Adrenal gland (tissue), 19 donors: ENCODE results near the gene NLRC5. TPM values are rescaled to one million over a fixed set of nuclear protein-coding genes. Genes with fewer than 3 reads are reported as not detected.
A peak's percentile ranks its signal among the peaks of the same experiment; 100 is the strongest.

Experiments used
- DNase-seq, 7 donors: peaks; one replicate each; pipeline ENCODE4 v3.0.0-alpha.2; 2019 to 2020
- H3K27ac ChIP-seq, 5 donors: fragments of 200-600 bp; sonication (generic) in 4 of 5; 1 replicate in 3 of 5; 2 replicates in 2 of 5; pipeline versions ENCODE4 v1.5.1 to v1.8.0; 2016 to 2020; ENCODE audit warnings: mild to moderate bottlenecking in 1 of 5
- H3K27me3 ChIP-seq: fragments of 200-600 bp; 2 replicates; pipeline ENCODE4 v1.8.0; 2021
- H3K36me3 ChIP-seq, 2 donors: fragments of 200-600 bp; replicated peaks in 1 of 2; 1 replicate in 1 of 2; 2 replicates in 1 of 2; pipeline versions ENCODE4 v1.5.1 to v1.8.0; 2018 to 2022
- H3K4me1 ChIP-seq, 2 donors: fragments of 200-600 bp; replicated peaks in 1 of 2; 1 replicate in 1 of 2; 2 replicates in 1 of 2; pipeline versions ENCODE4 v1.5.1 to v1.8.0; 2018 to 2021
- H3K4me3 ChIP-seq, 4 donors: fragments of 200-600 bp; sonication (generic) in 3 of 4; one replicate each; pipeline ENCODE4 v1.5.1; 2016 to 2018
- H3K9me3 ChIP-seq, 3 donors: fragments of 200-600 bp; sonication (generic) in 1 of 3; replicated peaks in 1 of 3; 1 replicate in 2 of 3; 2 replicates in 1 of 3; pipeline versions ENCODE4 v1.5.1 to v1.8.0; 2016 to 2021
- CTCF ChIP-seq, 6 experiments: fragments of 450-650 bp in 4 of 6; fragments of 200-600 bp in 2 of 6; sonication (generic) in 1 of 6; IDR thresholded peaks; 1 replicate in 5 of 6; 2 replicates in 1 of 6; pipeline versions ENCODE4 v1.5.1 to v1.8.0; 2016 to 2021; ENCODE audit warnings: antibody characterized with exemption in 6 of 6, mild to moderate bottlenecking in 2 of 6, moderate library complexity in 1 of 6
- POLR2A ChIP-seq, 2 donors: fragments of 450-650 bp; IDR thresholded peaks; one replicate each; pipeline ENCODE4 v1.6.1; 2017; ENCODE audit warnings: antibody characterized with exemption in 2 of 2, mild to moderate bottlenecking in 2 of 2, moderate library complexity in 1 of 2
- WGBS, 4 donors: extraction: QIAGEN DNeasy Blood & Tissue Kit in 2 of 4; methylation state at CpG; one replicate each; pipeline versions ENCODE4 v1.1.5 to v1.1.7; 2013 to 2017; 5-methylcytosine and 5-hydroxymethylcytosine counted together
- intact Hi-C, 2 donors: fragments of 100-400 bp; cut with DNase I; formaldehyde crosslinking; loops; one replicate each; pipeline versions ENCODE4 v1.14.1 to v1.15.0; 2022 to 2023
- long read RNA-seq, 10 donors: library from polyadenylated mRNA in 3 of 10; unstranded in 2 of 10; stranded (forward) in 1 of 10; transcript quantifications; one replicate each; pipeline ENCODE4 v2.0.0 and lab custom pipeline, GENCODE V29; 2021 to 2026
- polyA plus RNA-seq, 3 donors: library from polyadenylated mRNA; stranded (reverse); fragments of 200-250 nt in 2 of 3; fragments of 350-450 nt in 1 of 3; fragmentation: Illumina TruSeq in 1 of 3; extraction: RNeasy Lipid Tissue Mini Kit (QIAGEN cat#74804) in 1 of 3; gene quantifications; one replicate each; pipeline ENCODE4 v1.2.3, GENCODE V29; 2013 to 2014
- total RNA-seq, 9 donors: library from RNA; depleted of rRNA in 4 of 9; stranded (reverse); fragments of >200 nt in 4 of 9; fragments of 120-200 nt in 1 of 9; fragmentation: NEBNext Ultra II Directional in 1 of 9; extraction: Animal tissue kit (Norgen Biotek cat#: 25700) in 1 of 9; gene quantifications; one replicate each; pipeline versions ENCODE4 v1.1.0 to v1.2.4, GENCODE V29; 2013 to 2023
- donor health status: healthy with polysubstance abuse.
- donor health status: Bipolar disorder and iron deficiency.
- donor health status: DM: yes; HTN: yes; CAD: no.
- donor health status: DM: no; HTN: no; CAD: no.
- donor health status: DM: no; HTN: no; CAD: no.
- donor health status: DM: yes; HTN: yes; CAD: no.

Gene NLRC5
- total RNA-seq (10 to 100 TPM in 8 of 9 donors, 1 to 10 TPM in 1; 6.0 to 44.8 (median 26.1) TPM), polyA plus RNA-seq (10 to 100 TPM; 14.7 to 89.0 (median 58.6) TPM)
- long read RNA-seq, donor 1, partial matches to known transcripts: 0 of 1 reads
- long read RNA-seq, donor 1, other reads (novel, unspliced or antisense): 0 of 1 reads
- long read RNA-seq, donor 2, partial matches to known transcripts: 0 of 1 reads
- long read RNA-seq, donor 2, other reads (novel, unspliced or antisense): 0 of 1 reads
- long read RNA-seq, donor 3: 0 reads
- long read RNA-seq, donor 4, partial matches to known transcripts: 1 of 2 reads
- long read RNA-seq, donor 4, other reads (novel, unspliced or antisense): 1 of 2 reads
- long read RNA-seq, donor 5, partial matches to known transcripts: 9 of 24 reads
- long read RNA-seq, donor 5, other reads (novel, unspliced or antisense): 14 of 24 reads
- long read RNA-seq, donor 6: 0 reads
- long read RNA-seq, donor 7: 0 reads
- long read RNA-seq, donor 8: 0 reads
- long read RNA-seq, donor 9: 0 reads
- long read RNA-seq, donor 10: 0 reads

- Histone ChIP-seq H3K4me1 (peaks cover 25 to 44% of the 10 kb centered on the region in 2 donors), H3K36me3 (no peaks in the 10 kb centered on the region), H3K27ac (peak within 1 kb of the TSS; percentile 49 to 93 (median 82)), H3K27me3 (no peaks in the 10 kb centered on the region), H3K4me3 (peak within 1 kb of the TSS; percentile 39 to 98 (median 86)), H3K9me3 (no peaks in the 10 kb centered on the region)
- intact Hi-C loops: no loop called here
- DNase-seq: peak; percentile 86 to 94 (median 90)
- 2 to 3% (median 3%) methylated on average over 41 to 64 of the region's 64 CpGs for WGBS, 4 donors
- TF ChIP-seq POLR2A (IDR thresholded peaks at IDR 0.05) (peak; percentile 55 to 88), CTCF (IDR thresholded peaks at IDR 0.05) (peak in 1 of 6 experiments; percentile 2)
These were observed at the start of gene NLRC5 for GRCh38 chr16:56988948-56989945. TSS of gene NLRC5 (plus strand) at chr16:56989557. CDS start at chr16:57020713, 31,156 bp downstream.

- H3K4me3 ChIP-seq: no peak overlapping the region
- no peak overlapping the region for H3K27ac ChIP-seq
- intact Hi-C loops: loop anchor here in 1 of 2 donors (5.0 kb wide), 1 partner anchor 52 kb away; no protein-coding TSS in a partner anchor
- H3K9me3 ChIP-seq: no peaks in the 10 kb centered on the region
- H3K36me3 ChIP-seq: peaks cover 0 to 100% of the 10 kb centered on the region in 2 donors
- TF ChIP-seq POLR2A (IDR thresholded peaks at IDR 0.05): no peak
- TF ChIP-seq CTCF (IDR thresholded peaks at IDR 0.05): no peak
- no peaks in the 10 kb centered on the region for H3K27me3 ChIP-seq
- whole genome bisulfite sequencing, 4 donors: 79 to 85% (median 81%) methylated on average over 4 of the region's 4 CpGs
- DNase-seq: no peak
- H3K4me1 ChIP-seq: peaks cover 8 to 35% of the 10 kb centered on the region in 2 donors
These were observed 49.6 kb upstream of the NLRC5 start for GRCh38 chr16:56939801-56940200.

GRCh38 chr16:56941092-56941491, 48.3 kb upstream of the NLRC5 start:
- intact Hi-C loops: no loop called here
- no peak for DNase-seq
- Histone ChIP-seq H3K27me3 (no peaks in the 10 kb centered on the region), H3K27ac (no peak overlapping the region), H3K36me3 (peaks cover 0 to 96% of the 10 kb centered on the region in 2 donors), H3K4me1 (peaks cover 5 to 28% of the 10 kb centered on the region in 2 donors), H3K9me3 (no peaks in the 10 kb centered on the region), H3K4me3 (no peak overlapping the region)
- TF ChIP-seq POLR2A (IDR thresholded peaks at IDR 0.05) (no peak), CTCF (IDR thresholded peaks at IDR 0.05) (no peak)
- 56 to 78% (median 71%) methylated on average over 2 of the region's 2 CpGs for WGBS, 4 donors
